Retina (tissue), 1 donor: Measurements from ENCODE around the gene PAGE2B.
"Not testable (repeated sequence)": the region's sequence is repeated elsewhere in the genome, so short reads cannot be mapped to it uniquely, and the experiment has no call there.

Experiments used
- DNase-seq: peaks from one replicate; pipeline ENCODE4 v3.0.0-alpha.2; 2016

Gene PAGE2B

DNA sequence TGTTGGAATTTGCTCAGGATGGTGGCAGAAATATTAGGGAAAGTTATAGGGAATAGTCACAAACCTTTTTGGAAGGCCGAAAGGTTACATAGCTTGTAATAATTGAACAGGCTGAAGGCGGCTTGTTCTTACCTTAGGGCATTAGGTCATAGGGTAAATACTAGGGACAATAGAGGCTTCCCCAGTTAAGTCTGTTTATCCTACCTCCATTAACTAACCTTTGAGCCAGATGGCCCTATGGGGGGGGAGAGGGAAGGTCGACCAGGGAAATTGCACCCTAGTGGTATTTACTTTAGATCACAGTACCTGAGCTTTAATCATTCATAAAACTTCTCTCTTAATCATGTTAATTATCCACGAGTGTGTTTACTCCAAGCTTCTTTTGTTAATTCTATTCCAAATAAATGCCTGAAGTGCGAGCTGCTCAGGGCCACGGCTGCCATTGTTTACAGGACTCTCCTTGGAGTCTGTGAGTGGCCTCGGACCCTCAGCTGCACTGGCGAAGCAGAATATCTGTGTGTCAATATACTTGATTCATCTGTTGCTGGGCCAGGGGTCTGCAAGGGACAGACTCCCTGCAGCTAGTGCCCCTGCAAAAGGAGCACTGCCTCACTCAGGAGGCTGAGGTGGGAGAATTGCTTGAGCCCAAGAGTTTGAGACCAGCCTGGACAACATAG, 36.9 kb downstream of the PAGE2B start:
- DNase-seq, result no peak

DNA sequence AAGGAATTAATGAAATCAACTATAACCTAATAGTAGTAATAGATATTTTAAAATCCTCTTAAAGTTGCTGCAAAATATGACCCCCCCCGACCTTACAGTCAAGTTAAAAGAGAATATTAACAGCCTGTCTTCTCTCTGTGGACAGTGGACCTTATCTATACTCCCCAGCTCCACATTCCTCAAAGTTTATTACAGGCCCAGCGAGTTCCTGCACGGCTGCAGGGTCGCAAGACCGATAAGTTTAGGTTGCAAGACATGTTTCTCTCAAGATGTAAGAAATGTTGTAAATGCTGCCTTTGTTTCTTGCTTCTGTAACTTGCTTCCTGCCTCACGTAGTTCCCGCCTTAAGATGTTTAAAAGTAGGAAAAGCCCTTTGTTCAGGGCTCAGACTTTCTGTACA, 41.8 kb downstream of the PAGE2B start:
- DNase-seq, result not testable (repeated sequence)

DNA sequence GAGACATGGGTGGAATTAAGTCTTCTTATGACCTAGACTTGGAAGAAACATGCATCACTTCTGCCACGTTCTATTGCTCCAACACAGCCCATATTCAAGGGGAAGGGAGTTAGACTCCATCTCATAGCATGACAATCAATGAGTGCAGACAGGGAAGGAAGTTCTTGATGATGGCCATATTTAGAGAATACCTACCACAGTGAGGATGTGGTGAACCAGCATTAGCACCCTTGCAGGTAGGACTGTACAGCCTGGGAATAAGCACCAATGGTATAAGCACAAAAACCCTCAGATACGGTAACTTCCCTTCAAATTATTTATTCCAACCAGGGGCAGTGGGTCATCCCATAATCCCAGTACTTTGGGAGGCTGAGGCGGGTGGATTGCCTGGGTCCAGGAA, 43.7 kb downstream of the PAGE2B start:
- no peak for DNase-seq

DNA sequence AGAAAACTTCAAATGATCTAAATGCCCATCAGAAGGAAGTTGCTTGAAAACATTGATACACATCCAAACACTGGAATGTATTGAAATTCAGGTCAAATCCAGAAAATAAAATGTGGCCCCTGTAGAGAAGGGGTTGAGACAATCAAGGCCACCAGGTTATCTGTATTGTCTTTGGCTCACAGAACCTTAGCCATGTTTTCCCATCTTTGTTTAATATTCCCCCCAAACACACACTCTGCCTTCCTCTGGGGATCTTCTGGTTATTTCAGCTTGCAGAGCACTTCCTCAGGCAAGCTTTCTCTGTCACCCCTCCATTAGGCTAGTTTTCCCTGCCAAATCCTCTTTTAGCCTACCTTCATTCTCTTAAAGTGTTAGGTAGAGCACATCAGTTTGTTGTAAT, 44.4 kb downstream of the PAGE2B start:
- no peak for DNase-seq

DNA sequence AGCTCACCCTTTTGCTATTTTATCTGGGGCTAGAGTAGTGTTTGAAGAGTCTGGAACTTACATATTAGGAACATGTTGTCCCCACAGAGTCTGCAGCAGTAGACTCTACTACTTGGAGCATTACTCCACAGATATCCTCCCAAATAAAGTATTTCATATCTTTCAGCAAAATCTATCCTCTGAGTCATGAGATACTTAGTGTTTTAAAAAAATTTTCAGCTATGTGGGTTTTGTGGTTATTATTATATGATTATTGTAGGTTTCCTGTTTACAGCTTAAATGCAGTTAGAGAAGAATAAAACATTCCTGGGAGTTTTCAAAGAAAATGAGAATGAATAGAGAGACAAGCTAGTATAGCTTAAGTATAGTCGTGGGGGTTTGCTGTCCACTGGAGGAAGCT, 44.9 kb downstream of the PAGE2B start:
- DNase-seq, result no peak

DNA sequence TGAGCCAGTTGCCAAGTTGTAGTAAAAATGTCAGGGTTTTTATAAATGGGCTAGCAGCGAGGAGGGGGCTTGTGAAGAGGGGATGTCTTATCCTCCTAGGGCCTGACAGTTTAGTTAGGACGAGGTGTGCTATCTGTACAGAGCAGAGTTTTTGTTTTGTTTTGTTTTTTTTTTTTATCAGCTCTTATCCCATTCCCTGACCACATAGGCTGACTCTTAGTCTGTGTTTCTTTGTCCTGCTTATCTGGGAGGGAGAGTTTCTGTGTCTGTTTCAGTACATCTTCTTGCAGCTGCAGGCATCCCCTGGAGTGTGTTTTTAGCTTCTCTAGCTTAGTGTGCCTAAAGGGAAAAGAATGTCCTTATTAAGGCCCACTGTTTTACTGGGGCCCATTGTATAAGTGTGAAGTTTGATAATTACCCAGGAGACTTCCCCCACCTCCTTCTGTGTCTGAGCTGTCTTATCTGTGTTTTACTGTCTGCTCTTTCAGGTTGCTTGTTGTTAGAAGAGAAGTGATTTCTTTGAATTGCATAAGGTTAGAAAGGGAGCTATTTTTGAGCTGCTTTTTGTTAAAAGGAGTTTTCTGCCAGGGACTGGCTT, 46.0 kb downstream of the PAGE2B start:
- no peak for DNase-seq

DNA sequence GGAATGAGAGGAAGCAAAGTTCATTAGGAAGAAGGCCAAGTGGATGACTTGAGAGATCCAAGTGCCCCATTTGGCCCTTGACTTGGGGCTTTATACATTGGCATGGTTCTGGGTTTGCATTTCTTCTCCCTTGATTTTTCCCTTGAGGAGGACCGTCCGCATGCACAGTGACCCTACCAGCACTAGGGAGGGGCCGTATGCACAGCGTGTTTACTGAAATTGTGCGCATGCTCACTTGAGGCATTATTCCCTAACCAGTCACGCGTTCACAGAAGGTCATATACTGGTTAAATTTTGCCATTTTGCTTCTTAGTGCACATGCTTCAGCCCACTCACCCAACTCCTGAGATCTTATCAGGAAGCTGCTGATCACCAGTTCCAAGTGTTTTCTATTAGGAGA, 49.1 kb downstream of the PAGE2B start:
- no peak for DNase-seq

DNA sequence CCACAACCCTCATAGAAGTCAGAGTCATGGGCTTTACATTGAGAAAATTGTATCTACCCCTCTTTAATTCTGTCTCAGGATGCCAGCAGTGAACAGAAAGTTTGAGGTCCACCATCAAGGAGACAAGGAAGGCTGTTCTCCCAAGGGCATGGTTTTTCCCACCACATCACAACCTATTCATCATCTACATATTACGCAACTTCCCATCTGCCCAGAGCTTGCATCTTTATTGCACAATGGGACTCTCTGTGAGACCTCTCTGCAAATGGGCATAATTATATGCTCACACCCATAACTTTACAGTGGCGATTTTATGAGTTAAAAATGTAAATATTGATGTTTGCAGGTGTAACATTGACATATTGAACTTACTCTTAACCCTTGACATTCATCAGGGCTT, 52.9 kb downstream of the PAGE2B start:
- DNase-seq, result no peak
